IMR-90 (cell line): Measurements from ENCODE around the gene TRMT2A. TPM values are rescaled to one million over a fixed set of nuclear protein-coding genes. Genes with fewer than 3 reads are reported as not detected.

Source experiments
- ATAC-seq: fragments of 200-7000 bp; cut with Tn5 transposase; 2 replicates; pipeline ENCODE4 v1.9.1; 2020; ENCODE audit warnings: low read depth, mild to moderate bottlenecking, moderate library complexity
- BruUV-seq: library from RNA; stranded (reverse); fragments of 400-500 nt; replicated peaks from 2 replicates; lab custom pipeline; 2021; lab: Mats Ljungman, UMichigan
- CTCF ChIA-PET: fragments of 300-600 bp; formaldehyde crosslinking; extraction: SDS; loops from one replicate; lab custom pipeline; 2021; ENCODE audit warnings: antibody characterized with exemption; lab: Yijun Ruan, JAX
- POLR2A ChIA-PET: fragments of 300-600 bp; sonication (Branson Sonifier 250); formaldehyde crosslinking; loops from one replicate; lab custom pipeline; 2022; ENCODE audit warnings: antibody characterized with exemption; ENCODE audit not compliant: unreplicated experiment; lab: Charles Lee
- DNase-seq: peaks from one replicate; pipeline ENCODE4 v3.0.0; 2013
- H2AFZ ChIP-seq: replicated peaks from 2 replicates; pipeline ENCODE3; 2013; ENCODE audit warnings: low read length, mild to moderate bottlenecking; ENCODE audit not compliant: poor library complexity
- H2AK5ac ChIP-seq: 2 replicates; pipeline ENCODE4 v1.6.1; 2013; ENCODE audit warnings: low read depth, low read length, inconsistent platforms
- H2AK9ac ChIP-seq: replicated peaks from 2 replicates; pipeline ENCODE3; 2013; ENCODE audit warnings: mild to moderate bottlenecking, low read depth, low read length, moderate library complexity; ENCODE audit not compliant: poor library complexity
- H2BK120ac ChIP-seq: 2 replicates; pipeline ENCODE4 v1.6.1; 2013; ENCODE audit warnings: low read depth, low read length, inconsistent platforms
- H2BK15ac ChIP-seq: 3 replicates; pipeline ENCODE4 v1.6.1; 2013; ENCODE audit warnings: low read depth, low read length, inconsistent platforms
- H2BK20ac ChIP-seq: 2 replicates; pipeline ENCODE4 v1.6.1; 2013; ENCODE audit warnings: low read depth, mild to moderate bottlenecking, inconsistent platforms, low read length, moderate library complexity
- H2BK5ac ChIP-seq: 2 replicates; pipeline ENCODE4 v1.6.1; 2013; ENCODE audit warnings: mild to moderate bottlenecking, low read depth, low read length, inconsistent platforms; ENCODE audit not compliant: poor library complexity, severe bottlenecking
- H3K14ac ChIP-seq: replicated peaks from 2 replicates; pipeline ENCODE4 v1.6.1; 2013; ENCODE audit warnings: low read depth, low read length, inconsistent platforms
- H3K18ac ChIP-seq: 2 replicates; pipeline ENCODE4 v1.6.1; 2013; ENCODE audit warnings: low read depth, low read length, control low read depth
- H3K23ac ChIP-seq: 2 replicates; pipeline ENCODE4 v1.6.1; 2013; ENCODE audit warnings: low read depth, low read length, inconsistent platforms
- H3K27ac ChIP-seq: 2 replicates; pipeline ENCODE4 v1.5.1; 2013; ENCODE audit warnings: mild to moderate bottlenecking, control low read depth, low read length; ENCODE audit not compliant: insufficient read depth
- H3K27me3 ChIP-seq: 2 replicates; pipeline ENCODE4 v1.6.1; 2013; ENCODE audit warnings: low read length; ENCODE audit not compliant: control insufficient read depth, insufficient read depth
- H3K36me3 ChIP-seq: 2 replicates; pipeline ENCODE4 v1.6.1; 2013; ENCODE audit warnings: low read length, mixed read lengths; ENCODE audit not compliant: control insufficient read depth, insufficient read depth
- H3K4ac ChIP-seq: 2 replicates; pipeline ENCODE4 v1.6.1; 2013; ENCODE audit warnings: low read depth, low read length, inconsistent platforms
- H3K4me1 ChIP-seq: 2 replicates; pipeline ENCODE4 v1.6.1; 2013; ENCODE audit warnings: low read length, mixed read lengths; ENCODE audit not compliant: control insufficient read depth, insufficient read depth
- H3K4me2 ChIP-seq: 2 replicates; pipeline ENCODE4 v1.6.1; 2013; ENCODE audit warnings: low read depth, mild to moderate bottlenecking, control low read depth, low read length, moderate library complexity
- H3K4me3 ChIP-seq: 2 replicates; pipeline ENCODE4 v1.5.1; 2013; ENCODE audit warnings: low read depth, mild to moderate bottlenecking, control low read depth, low read length, moderate library complexity; ENCODE audit not compliant: insufficient read depth
- H3K56ac ChIP-seq: 2 replicates; pipeline ENCODE4 v1.6.1; 2013; ENCODE audit warnings: low read length, inconsistent platforms; ENCODE audit not compliant: insufficient read depth; ENCODE audit errors: extremely low read depth
- H3K79me1 ChIP-seq, 2 experiments: 2 replicates each; pipeline ENCODE4 v1.6.1; 2013; ENCODE audit warnings: low read length in 2 of 2, inconsistent platforms in 1 of 2, low read depth in 1 of 2
- H3K9ac ChIP-seq: 2 replicates; pipeline ENCODE4 v1.6.1; 2013; ENCODE audit warnings: low read depth, low read length, control low read depth
- H3K9me1 ChIP-seq: 2 replicates; pipeline ENCODE4 v1.6.1; 2013; ENCODE audit warnings: low read length, inconsistent platforms; ENCODE audit not compliant: insufficient read depth
- H3K9me3 ChIP-seq: 2 replicates; pipeline ENCODE4 v1.6.1; 2013; ENCODE audit warnings: low read length; ENCODE audit not compliant: control insufficient read depth, insufficient read depth
- H4K20me1 ChIP-seq: 2 replicates; pipeline ENCODE4 v1.6.1; 2013; ENCODE audit warnings: low read length, inconsistent platforms; ENCODE audit not compliant: insufficient read depth
- H4K5ac ChIP-seq: 2 replicates; pipeline ENCODE4 v1.6.1; 2013; ENCODE audit warnings: mild to moderate bottlenecking, low read depth, low read length, control low read depth
- H4K8ac ChIP-seq, 2 experiments: 2 replicates each; pipeline ENCODE4 v1.6.1; 2013; ENCODE audit warnings: low read depth in 2 of 2, low read length in 2 of 2, control low read depth in 1 of 2, inconsistent platforms in 1 of 2
- H4K91ac ChIP-seq: 2 replicates; pipeline ENCODE4 v1.6.1; 2013; ENCODE audit warnings: low read depth, low read length, inconsistent platforms; ENCODE audit not compliant: insufficient read depth
- BHLHE40 ChIP-seq: fragments of 150-350 bp; IDR thresholded peaks from 2 replicates; pipeline ENCODE4 v1.6.1; 2016; ENCODE audit warnings: mild to moderate bottlenecking, low read depth, low read length
- CEBPB ChIP-seq: IDR thresholded peaks from 2 replicates; pipeline ENCODE4 v1.6.1; 2012; ENCODE audit warnings: low read depth, low read length, improper control_type of control experiment
- CHD1 ChIP-seq: IDR thresholded peaks from 2 replicates; pipeline ENCODE4 v1.6.1; 2012; ENCODE audit warnings: low read depth, low read length, improper control_type of control experiment
- FOS ChIP-seq: fragments of 150-350 bp; IDR thresholded peaks from 2 replicates; pipeline ENCODE4 v1.6.1; 2016; ENCODE audit warnings: low read depth, low read length
- MAZ ChIP-seq: IDR thresholded peaks from 2 replicates; pipeline ENCODE4 v1.6.1; 2012; ENCODE audit warnings: low read depth, mild to moderate bottlenecking, low read length, improper control_type of control experiment, moderate library complexity, borderline replicate concordance
- MXI1 ChIP-seq: IDR thresholded peaks from 2 replicates; pipeline ENCODE4 v1.6.1; 2012; ENCODE audit warnings: low read depth, mild to moderate bottlenecking, low read length, moderate library complexity, borderline replicate concordance
- POLR2A ChIP-seq: IDR thresholded peaks from 2 replicates; pipeline ENCODE4 v1.6.1; 2012; ENCODE audit warnings: mild to moderate bottlenecking, low read depth, low read length
- RAD21 ChIP-seq: IDR thresholded peaks from 2 replicates; pipeline ENCODE4 v1.6.1; 2012; ENCODE audit warnings: low read length, improper control_type of control experiment
- RFX5 ChIP-seq: IDR thresholded peaks from 2 replicates; pipeline ENCODE4 v1.8.0; 2012; ENCODE audit warnings: low read depth, mild to moderate bottlenecking, low read length, moderate library complexity
- SMC3 ChIP-seq: fragments of 150-350 bp; IDR thresholded peaks from 2 replicates; pipeline ENCODE4 v1.6.1; 2016; ENCODE audit warnings: low read depth, mild to moderate bottlenecking, antibody characterized with exemption, low read length, moderate library complexity
- WGBS, 2 experiments: methylation state at CpG; one replicate each; pipeline versions ENCODE4 v1.1.5 to v1.1.7; 2013; ENCODE audit warnings: missing lambda C conversion rate in 2 of 2; ENCODE audit not compliant: insufficient read length in 1 of 2; ENCODE audit errors: extremely low coverage in 2 of 2; 5-methylcytosine and 5-hydroxymethylcytosine counted together
- dilution Hi-C: fragments of 300-500 bp; cut with HindIII; formaldehyde crosslinking; loops from one replicate; pipeline ENCODE4 v1.14.3; 2018; ENCODE audit warnings: low sequenced_read_pairs; ENCODE audit not compliant: unreplicated experiment
- in situ Hi-C: fragments of 300-500 bp; cut with MboI; formaldehyde crosslinking; loops from 3 replicates; pipeline ENCODE4 v1.14.3; 2019; ENCODE audit warnings: low sequenced_read_pairs, inconsistent platforms, mixed read lengths
- intact Hi-C: fragments of 100-400 bp; cut with micrococcal nuclease; formaldehyde crosslinking; loops from 2 replicates; pipeline ENCODE4 v1.10.0; 2022
- polyA plus RNA-seq, 3 experiments: library from polyadenylated mRNA; depleted of rRNA; stranded (reverse); fragments of >200 nt; gene quantifications; 2 replicates each; pipeline ENCODE4 v1.2.3, GENCODE V29; 2012; ENCODE audit warnings: low replicate concordance in 1 of 3
- total RNA-seq: library from RNA; depleted of rRNA; stranded (reverse); fragments of >200 nt; gene quantifications from 2 replicates; pipeline ENCODE4 v1.2.3, GENCODE V29; 2012
- TF ChIP-seq, protein P1 (sequence below): fragments of 150-350 bp; IDR thresholded peaks from 2 replicates; pipeline ENCODE4 v1.6.1; 2017; ENCODE audit warnings: mild to moderate bottlenecking, antibody characterized with exemption, low read length, low read depth
- TF ChIP-seq, protein P2 (sequence below): fragments of 150-350 bp; IDR thresholded peaks from 2 replicates; pipeline ENCODE4 v1.6.1; 2016; ENCODE audit warnings: low read depth, mild to moderate bottlenecking, low read length, moderate library complexity, borderline replicate concordance

TRMT2A gene
- total and polyA plus RNA-seq, 2 of the 4 experiments (the other 2 are of a cell fraction), result 22.0 to 39.1 TPM

DNA sequence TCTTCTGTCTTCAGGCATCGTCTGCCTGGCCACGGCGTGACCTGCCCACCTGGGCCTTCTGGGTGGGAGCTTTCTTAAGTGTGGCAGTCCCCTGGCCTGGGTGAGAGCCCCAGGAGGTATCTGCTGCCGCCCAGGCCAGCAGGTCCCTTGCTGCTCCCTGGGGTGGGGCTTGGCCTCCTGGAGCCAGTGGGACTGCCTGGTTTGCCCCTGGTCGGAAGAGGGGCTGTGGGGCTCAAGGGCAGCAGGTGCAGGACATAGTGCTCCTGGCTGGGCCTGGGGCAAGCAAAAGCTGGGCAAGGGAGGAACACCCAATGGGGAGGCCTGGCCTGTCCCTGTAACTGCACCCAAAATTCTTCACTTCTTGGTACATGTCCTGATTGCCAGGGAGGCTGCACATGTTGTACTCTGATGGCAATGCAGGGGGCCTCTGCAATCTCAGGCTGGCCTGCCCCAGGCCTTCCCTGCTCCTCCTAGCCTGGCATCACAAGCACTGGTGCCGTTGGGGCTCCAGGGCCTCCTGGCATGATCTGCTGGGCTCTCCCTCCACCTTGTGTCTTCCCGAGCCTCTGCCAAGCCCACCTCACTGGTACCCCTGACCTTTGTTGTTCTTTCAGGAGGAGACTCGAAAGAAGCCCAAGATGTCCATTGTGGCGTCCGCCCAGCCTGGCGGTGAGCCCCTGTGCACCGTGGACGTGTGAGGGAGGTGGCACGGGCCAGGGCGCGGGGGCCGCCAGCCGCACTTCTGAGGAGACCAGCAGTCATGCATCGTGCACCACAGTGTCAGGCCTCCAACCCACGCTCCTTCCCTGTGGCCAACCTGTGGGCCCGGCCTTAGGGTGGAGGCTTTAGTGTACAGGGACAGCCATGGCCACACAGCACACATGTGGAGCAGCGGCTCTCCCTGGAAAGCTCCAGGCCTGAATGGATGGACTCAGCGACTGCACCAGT is 7.3 kb downstream of the TRMT2A start:
- no peak overlapping the region for H2BK20ac ChIP-seq
- no peak overlapping the region for H3K4me2 ChIP-seq
- no peak overlapping the region for H3K4me3 ChIP-seq
- no peak overlapping the region for H4K8ac ChIP-seq
- no peak overlapping the region for H3K14ac ChIP-seq
- no peak overlapping the region for H2AK5ac ChIP-seq
- POLR2A ChIA-PET, result no interaction called here
- no peak for DNase-seq
- TF ChIP-seq RFX5 (no peak), FOS (no peak), BHLHE40 (no peak), MXI1 (no peak), RAD21 (no peak), POLR2A (no peak), SMC3 (no peak), CEBPB (no peak), MAZ (no peak), CHD1 (no peak)
- TF ChIP-seq, protein P1, sequence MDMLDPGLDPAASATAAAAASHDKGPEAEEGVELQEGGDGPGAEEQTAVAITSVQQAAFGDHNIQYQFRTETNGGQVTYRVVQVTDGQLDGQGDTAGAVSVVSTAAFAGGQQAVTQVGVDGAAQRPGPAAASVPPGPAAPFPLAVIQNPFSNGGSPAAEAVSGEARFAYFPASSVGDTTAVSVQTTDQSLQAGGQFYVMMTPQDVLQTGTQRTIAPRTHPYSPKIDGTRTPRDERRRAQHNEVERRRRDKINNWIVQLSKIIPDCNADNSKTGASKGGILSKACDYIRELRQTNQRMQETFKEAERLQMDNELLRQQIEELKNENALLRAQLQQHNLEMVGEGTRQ, result no peak
- TF ChIP-seq, protein P2, sequence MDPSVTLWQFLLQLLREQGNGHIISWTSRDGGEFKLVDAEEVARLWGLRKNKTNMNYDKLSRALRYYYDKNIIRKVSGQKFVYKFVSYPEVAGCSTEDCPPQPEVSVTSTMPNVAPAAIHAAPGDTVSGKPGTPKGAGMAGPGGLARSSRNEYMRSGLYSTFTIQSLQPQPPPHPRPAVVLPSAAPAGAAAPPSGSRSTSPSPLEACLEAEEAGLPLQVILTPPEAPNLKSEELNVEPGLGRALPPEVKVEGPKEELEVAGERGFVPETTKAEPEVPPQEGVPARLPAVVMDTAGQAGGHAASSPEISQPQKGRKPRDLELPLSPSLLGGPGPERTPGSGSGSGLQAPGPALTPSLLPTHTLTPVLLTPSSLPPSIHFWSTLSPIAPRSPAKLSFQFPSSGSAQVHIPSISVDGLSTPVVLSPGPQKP, result no peak
- H4K91ac ChIP-seq, result no peak overlapping the region
- no peak overlapping the region for H2BK120ac ChIP-seq
- 95% methylated on average over 18 of the region's 23 CpGs; no CpG with 5 or more reads in 1 of the 2 experiments for WGBS, 2 experiments
- H3K36me3 ChIP-seq, result peaks cover 86% of the 10 kb centered on the region
- CTCF ChIA-PET, result no interaction called here
- H3K9ac ChIP-seq, result no peak overlapping the region
- dilution Hi-C loops, result no loop called here
- H4K20me1 ChIP-seq, result peaks cover 46% of the 10 kb centered on the region
- H2BK15ac ChIP-seq, result no peak overlapping the region
- H3K4ac ChIP-seq, result no peak overlapping the region
- intact Hi-C loops, result no loop called here
- no peaks in the 10 kb centered on the region for H3K4me1 ChIP-seq
- no peak overlapping the region for H2AFZ ChIP-seq
- no peaks in the 10 kb centered on the region for H3K9me3 ChIP-seq
- no peak overlapping the region for H2AK9ac ChIP-seq
- no peak overlapping the region for H3K23ac ChIP-seq
- H3K9me1 ChIP-seq, result no peaks in the 10 kb centered on the region
- peaks cover 12 to 36% of the 10 kb centered on the region in 2 experiments for H3K79me1 ChIP-seq
- H4K5ac ChIP-seq, result no peak overlapping the region
- no TSS peak for BruUV-seq
- no peak overlapping the region for H3K27ac ChIP-seq
- ATAC-seq, result no peak
- H3K56ac ChIP-seq, result no peak overlapping the region
- no peaks in the 10 kb centered on the region for H3K27me3 ChIP-seq
- H3K18ac ChIP-seq, result no peak overlapping the region
- H2BK5ac ChIP-seq, result no peak overlapping the region
- in situ Hi-C loops, result no loop called here
